Measurements from ENCODE around the gene TMEM54. TPM values are rescaled to one million over a fixed set of nuclear protein-coding genes. Genes with fewer than 3 reads are reported as not detected.
A peak's percentile ranks its signal among the peaks of the same experiment; 100 is the strongest.

Gene TMEM54
- total and polyA plus RNA-seq, 2 of the 13 experiments (the other 11 are each of a cell fraction or from before 2014, with no cell fraction given): 2.5 to 2.9 TPM

DNA sequence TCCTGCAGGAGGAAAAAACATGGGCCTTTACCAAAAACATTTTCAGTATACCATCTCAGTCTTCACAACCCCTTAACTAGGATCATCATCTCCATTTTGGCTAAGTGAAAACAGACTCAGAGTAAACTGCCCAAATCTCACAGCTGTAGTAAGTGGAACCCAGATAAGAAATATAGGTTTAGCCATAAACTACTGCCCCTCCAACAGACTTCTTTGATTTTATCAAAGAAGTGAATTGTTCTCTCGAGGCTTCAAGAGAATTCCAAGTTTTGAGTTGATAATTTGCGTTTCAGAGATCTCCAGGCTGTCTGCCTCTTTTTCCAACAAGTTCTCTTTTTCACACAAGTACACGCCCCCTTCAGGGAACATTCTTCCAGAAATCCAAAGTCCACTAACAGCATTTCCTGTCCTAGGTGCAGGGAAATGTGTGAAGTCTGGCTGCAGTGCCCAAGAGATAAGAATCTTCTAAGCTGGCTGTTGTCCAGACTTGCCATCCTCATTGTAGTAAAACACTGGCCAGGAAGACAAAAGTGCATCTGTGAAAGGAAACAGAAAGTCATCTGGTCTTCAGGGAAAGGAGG is 32.6 kb upstream of the TMEM54 start (continued):
- TF ChIP-seq, protein P1, sequence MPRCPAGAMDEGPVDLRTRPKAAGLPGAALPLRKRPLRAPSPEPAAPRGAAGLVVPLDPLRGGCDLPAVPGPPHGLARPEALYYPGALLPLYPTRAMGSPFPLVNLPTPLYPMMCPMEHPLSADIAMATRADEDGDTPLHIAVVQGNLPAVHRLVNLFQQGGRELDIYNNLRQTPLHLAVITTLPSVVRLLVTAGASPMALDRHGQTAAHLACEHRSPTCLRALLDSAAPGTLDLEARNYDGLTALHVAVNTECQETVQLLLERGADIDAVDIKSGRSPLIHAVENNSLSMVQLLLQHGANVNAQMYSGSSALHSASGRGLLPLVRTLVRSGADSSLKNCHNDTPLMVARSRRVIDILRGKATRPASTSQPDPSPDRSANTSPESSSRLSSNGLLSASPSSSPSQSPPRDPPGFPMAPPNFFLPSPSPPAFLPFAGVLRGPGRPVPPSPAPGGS (CRISPR knock-in tag; IDR thresholded peaks at IDR 0.05): no peak
- TF ChIP-seq AKAP8 (CRISPR knock-in tag; IDR thresholded peaks at IDR 0.05) (no peak), WIZ (CRISPR knock-in tag; IDR thresholded peaks at IDR 0.05) (no peak), ZNF768 (CRISPR knock-in tag; IDR thresholded peaks at IDR 0.05) (no peak), ZNF280D (CRISPR knock-in tag; IDR thresholded peaks at IDR 0.05) (no peak), EZH2 (conservative IDR thresholded peaks at IDR 0.05; ENCODE audit: low read depth, low read length) (no peak), SATB2 (CRISPR knock-in tag; IDR thresholded peaks at IDR 0.05) (no peak), ARID5B (CRISPR knock-in tag; IDR thresholded peaks at IDR 0.05) (peak; percentile 94)
- TF ChIP-seq, protein P2, sequence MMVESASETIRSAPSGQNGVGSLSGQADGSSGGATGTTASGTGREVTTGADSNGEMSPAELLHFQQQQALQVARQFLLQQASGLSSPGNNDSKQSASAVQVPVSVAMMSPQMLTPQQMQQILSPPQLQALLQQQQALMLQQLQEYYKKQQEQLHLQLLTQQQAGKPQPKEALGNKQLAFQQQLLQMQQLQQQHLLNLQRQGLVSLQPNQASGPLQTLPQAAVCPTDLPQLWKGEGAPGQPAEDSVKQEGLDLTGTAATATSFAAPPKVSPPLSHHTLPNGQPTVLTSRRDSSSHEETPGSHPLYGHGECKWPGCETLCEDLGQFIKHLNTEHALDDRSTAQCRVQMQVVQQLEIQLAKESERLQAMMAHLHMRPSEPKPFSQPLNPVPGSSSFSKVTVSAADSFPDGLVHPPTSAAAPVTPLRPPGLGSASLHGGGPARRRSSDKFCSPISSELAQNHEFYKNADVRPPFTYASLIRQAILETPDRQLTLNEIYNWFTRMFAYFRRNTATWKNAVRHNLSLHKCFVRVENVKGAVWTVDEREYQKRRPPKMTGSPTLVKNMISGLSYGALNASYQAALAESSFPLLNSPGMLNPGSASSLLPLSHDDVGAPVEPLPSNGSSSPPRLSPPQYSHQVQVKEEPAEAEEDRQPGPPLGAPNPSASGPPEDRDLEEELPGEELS (CRISPR knock-in tag; IDR thresholded peaks at IDR 0.05): peak; percentile 84
- TF ChIP-seq, protein P3, sequence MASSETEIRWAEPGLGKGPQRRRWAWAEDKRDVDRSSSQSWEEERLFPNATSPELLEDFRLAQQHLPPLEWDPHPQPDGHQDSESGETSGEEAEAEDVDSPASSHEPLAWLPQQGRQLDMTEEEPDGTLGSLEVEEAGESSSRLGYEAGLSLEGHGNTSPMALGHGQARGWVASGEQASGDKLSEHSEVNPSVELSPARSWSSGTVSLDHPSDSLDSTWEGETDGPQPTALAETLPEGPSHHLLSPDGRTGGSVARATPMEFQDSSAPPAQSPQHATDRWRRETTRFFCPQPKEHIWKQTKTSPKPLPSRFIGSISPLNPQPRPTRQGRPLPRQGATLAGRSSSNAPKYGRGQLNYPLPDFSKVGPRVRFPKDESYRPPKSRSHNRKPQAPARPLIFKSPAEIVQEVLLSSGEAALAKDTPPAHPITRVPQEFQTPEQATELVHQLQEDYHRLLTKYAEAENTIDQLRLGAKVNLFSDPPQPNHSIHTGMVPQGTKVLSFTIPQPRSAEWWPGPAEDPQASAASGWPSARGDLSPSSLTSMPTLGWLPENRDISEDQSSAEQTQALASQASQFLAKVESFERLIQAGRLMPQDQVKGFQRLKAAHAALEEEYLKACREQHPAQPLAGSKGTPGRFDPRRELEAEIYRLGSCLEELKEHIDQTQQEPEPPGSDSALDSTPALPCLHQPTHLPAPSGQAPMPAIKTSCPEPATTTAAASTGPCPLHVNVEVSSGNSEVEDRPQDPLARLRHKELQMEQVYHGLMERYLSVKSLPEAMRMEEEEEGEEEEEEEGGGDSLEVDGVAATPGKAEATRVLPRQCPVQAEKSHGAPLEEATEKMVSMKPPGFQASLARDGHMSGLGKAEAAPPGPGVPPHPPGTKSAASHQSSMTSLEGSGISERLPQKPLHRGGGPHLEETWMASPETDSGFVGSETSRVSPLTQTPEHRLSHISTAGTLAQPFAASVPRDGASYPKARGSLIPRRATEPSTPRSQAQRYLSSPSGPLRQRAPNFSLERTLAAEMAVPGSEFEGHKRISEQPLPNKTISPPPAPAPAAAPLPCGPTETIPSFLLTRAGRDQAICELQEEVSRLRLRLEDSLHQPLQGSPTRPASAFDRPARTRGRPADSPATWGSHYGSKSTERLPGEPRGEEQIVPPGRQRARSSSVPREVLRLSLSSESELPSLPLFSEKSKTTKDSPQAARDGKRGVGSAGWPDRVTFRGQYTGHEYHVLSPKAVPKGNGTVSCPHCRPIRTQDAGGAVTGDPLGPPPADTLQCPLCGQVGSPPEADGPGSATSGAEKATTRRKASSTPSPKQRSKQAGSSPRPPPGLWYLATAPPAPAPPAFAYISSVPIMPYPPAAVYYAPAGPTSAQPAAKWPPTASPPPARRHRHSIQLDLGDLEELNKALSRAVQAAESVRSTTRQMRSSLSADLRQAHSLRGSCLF (CRISPR knock-in tag; IDR thresholded peaks at IDR 0.05; ENCODE audit: borderline replicate concordance): no peak
- TF ChIP-seq, protein P4, sequence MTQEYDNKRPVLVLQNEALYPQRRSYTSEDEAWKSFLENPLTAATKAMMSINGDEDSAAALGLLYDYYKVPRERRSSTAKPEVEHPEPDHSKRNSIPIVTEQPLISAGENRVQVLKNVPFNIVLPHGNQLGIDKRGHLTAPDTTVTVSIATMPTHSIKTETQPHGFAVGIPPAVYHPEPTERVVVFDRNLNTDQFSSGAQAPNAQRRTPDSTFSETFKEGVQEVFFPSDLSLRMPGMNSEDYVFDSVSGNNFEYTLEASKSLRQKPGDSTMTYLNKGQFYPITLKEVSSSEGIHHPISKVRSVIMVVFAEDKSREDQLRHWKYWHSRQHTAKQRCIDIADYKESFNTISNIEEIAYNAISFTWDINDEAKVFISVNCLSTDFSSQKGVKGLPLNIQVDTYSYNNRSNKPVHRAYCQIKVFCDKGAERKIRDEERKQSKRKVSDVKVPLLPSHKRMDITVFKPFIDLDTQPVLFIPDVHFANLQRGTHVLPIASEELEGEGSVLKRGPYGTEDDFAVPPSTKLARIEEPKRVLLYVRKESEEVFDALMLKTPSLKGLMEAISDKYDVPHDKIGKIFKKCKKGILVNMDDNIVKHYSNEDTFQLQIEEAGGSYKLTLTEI (CRISPR knock-in tag; conservative IDR thresholded peaks at IDR 0.05): no peak
